Measurements from ENCODE around the gene XYLT1. TPM values are rescaled to one million over a fixed set of nuclear protein-coding genes. Genes with fewer than 3 reads are reported as not detected.

XYLT1 gene
- total and polyA plus RNA-seq, 2 of the 8 experiments (the other 6 are each of a cell fraction or from before 2014, with no cell fraction given): 6.6 to 25.4 TPM

- FAIRE-seq (no peak), DNase-seq (ENCODE audit: low read depth in 1 of 2, low spot score in 2 of 2) (no peak)
- Histone ChIP-seq H2AK5ac (ENCODE audit: low read depth, low read length) (no peak overlapping the region), H2BK20ac (ENCODE audit: low read length) (no peak overlapping the region), H3K4me2 (ENCODE audit: insufficient read depth in 1 of 2, low read depth in 2 of 2, low read length in 2 of 2) (no peak overlapping the region), H4K5ac (ENCODE audit: insufficient read length, low read depth, low read length) (no peak overlapping the region), H4K20me1 (replicated peaks in 1 of 2; ENCODE audit: control insufficient read depth in 1 of 2, insufficient read depth in 2 of 2, low read length in 2 of 2) (peaks cover 0 to 2% of the 10 kb centered on the region in 2 experiments), H3K56ac (replicated peaks; ENCODE audit: insufficient read length, low read depth, low read length) (no peak overlapping the region), H2BK15ac (ENCODE audit: low read length) (no peak overlapping the region), H3K4me3 (ENCODE audit: extremely low read depth in 1 of 4, insufficient read depth in 2 of 4, low read depth in 3 of 4, low read length in 4 of 4) (no peak overlapping the region), H2BK5ac (ENCODE audit: low read depth, low read length) (no peak overlapping the region), H4K91ac (replicated peaks; ENCODE audit: insufficient read length, low read length) (no peak overlapping the region), H2AFZ (ENCODE audit: low read length) (no peak overlapping the region), H3K27me3 (replicated peaks in 1 of 4; ENCODE audit: control insufficient read depth in 3 of 4, extremely low read depth in 1 of 4, insufficient read depth in 3 of 4, low read length in 3 of 4) (no peaks in the 10 kb centered on the region), H3K4me1 (replicated peaks in 1 of 4; ENCODE audit: control insufficient read depth in 3 of 4, insufficient read depth in 4 of 4, low read length in 3 of 4) (peaks cover 0 to 3% (median 0%) of the 10 kb centered on the region in 4 experiments; a peak in 2 of 7 replicates), H2BK120ac (replicated peaks; ENCODE audit: low read depth, low read length) (no peak overlapping the region), H3K9ac (replicated peaks in 1 of 4; ENCODE audit: extremely low read depth in 1 of 4, low read depth in 3 of 4, low read length in 3 of 4) (no peak overlapping the region), H3K14ac (ENCODE audit: insufficient read length) (no peak overlapping the region), H3K18ac (ENCODE audit: extremely low read depth, low read length) (no peak overlapping the region), H3K36me3 (ENCODE audit: control insufficient read depth in 2 of 4, insufficient read depth in 4 of 4, low read length in 3 of 4) (no peaks in the 10 kb centered on the region), H3K4ac (replicated peaks; ENCODE audit: insufficient read length, low read depth, low read length) (no peak overlapping the region), H3K79me2 (ENCODE audit: control insufficient read depth in 1 of 2, insufficient read depth in 2 of 2, low read length in 2 of 2) (no peaks in the 10 kb centered on the region), H2BK12ac (ENCODE audit: low read depth, low read length) (no peak overlapping the region), H4K8ac (ENCODE audit: extremely low read depth, insufficient read depth, low read length) (no peak overlapping the region), H3K27ac (ENCODE audit: low read depth, low read length) (no peak overlapping the region), H3K23ac (ENCODE audit: insufficient read length) (no peak overlapping the region), H3K79me1 (ENCODE audit: low read depth, low read length) (peaks cover 2% of the 10 kb centered on the region; the same call in 1 of the 2 replicates), H3K23me2 (ENCODE audit: low read depth, low read length) (no peaks in the 10 kb centered on the region), H3K9me3 (ENCODE audit: insufficient read depth in 2 of 2, low read depth in 1 of 2, low read length in 1 of 2) (no peaks in the 10 kb centered on the region)
- TF ChIP-seq, protein P1, sequence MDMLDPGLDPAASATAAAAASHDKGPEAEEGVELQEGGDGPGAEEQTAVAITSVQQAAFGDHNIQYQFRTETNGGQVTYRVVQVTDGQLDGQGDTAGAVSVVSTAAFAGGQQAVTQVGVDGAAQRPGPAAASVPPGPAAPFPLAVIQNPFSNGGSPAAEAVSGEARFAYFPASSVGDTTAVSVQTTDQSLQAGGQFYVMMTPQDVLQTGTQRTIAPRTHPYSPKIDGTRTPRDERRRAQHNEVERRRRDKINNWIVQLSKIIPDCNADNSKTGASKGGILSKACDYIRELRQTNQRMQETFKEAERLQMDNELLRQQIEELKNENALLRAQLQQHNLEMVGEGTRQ (IDR thresholded peaks at IDR 0.05; ENCODE audit: low read length): no peak
- no peak for TF ChIP-seq CTBP2 (IDR thresholded peaks at IDR 0.05; ENCODE audit: borderline replicate concordance, insufficient read depth, insufficient read length, low read length)
- 83% methylated on average over 5 of the region's 5 CpGs; no CpG with 5 or more reads in 1 of the 2 experiments for WGBS, 2 experiments (ENCODE audit: extremely low coverage in 1 of 2, insufficient coverage in 1 of 2, insufficient read length in 1 of 2, insufficient replicate concordance in 2 of 2, low coverage in 1 of 2, low lambda C conversion rate in 2 of 2, missing lambda C conversion rate in 1 of 2)
- POLR2A ChIA-PET (ENCODE audit: partially characterized antibody): interaction anchor here (1.5 kb wide), 1 partner anchor 9 kb away, joined by 5 read pairs; no protein-coding TSS in a partner anchor
- CTCF ChIA-PET (ENCODE audit: partially characterized antibody): interaction anchor here (0.7 to 3.8 kb wide), 6 partner anchors 17 to 1586 kb away, joined by 3 to 17 read pairs (median 3); no protein-coding TSS in a partner anchor
Measured at GRCh38 chr16:17261197-17261858, 209.4 kb downstream of the XYLT1 start.

All from H1 (cell line).